Neuronal stem cell (in vitro differentiated cells): Measurements from ENCODE around the gene TRIM22.

Experiments
- DNase-seq: peaks from one replicate; pipeline ENCODE4 v3.0.0-alpha.2; 2013; ENCODE audit warnings: low spot score
- H2AFZ ChIP-seq: one replicate; pipeline ENCODE4 v1.6.1; 2013; ENCODE audit warnings: mild to moderate bottlenecking, low read length, inconsistent platforms
- H2AK5ac ChIP-seq: 2 replicates; pipeline ENCODE4 v1.6.1; 2013; ENCODE audit warnings: low read depth, mild to moderate bottlenecking, inconsistent platforms, low read length, moderate library complexity, mixed read lengths
- H2BK120ac ChIP-seq: 2 replicates; pipeline ENCODE4 v1.6.1; 2013; ENCODE audit warnings: low read depth, mild to moderate bottlenecking, inconsistent platforms, low read length, moderate library complexity, mixed read lengths
- H2BK12ac ChIP-seq: one replicate; pipeline ENCODE4 v1.6.1; 2013; ENCODE audit warnings: low read length, inconsistent platforms
- H2BK15ac ChIP-seq: 2 replicates; pipeline ENCODE4 v1.6.1; 2013; ENCODE audit warnings: mild to moderate bottlenecking, low read length, inconsistent platforms, mixed read lengths
- H2BK5ac ChIP-seq: one replicate; pipeline ENCODE4 v1.6.1; 2013; ENCODE audit warnings: inconsistent platforms, mild to moderate bottlenecking, low read length, moderate library complexity
- H3K14ac ChIP-seq: one replicate; pipeline ENCODE4 v1.6.1; 2013; ENCODE audit warnings: low read length, inconsistent platforms
- H3K18ac ChIP-seq: 2 replicates; pipeline ENCODE4 v1.6.1; 2013; ENCODE audit warnings: low read length, inconsistent platforms
- H3K23ac ChIP-seq: 2 replicates; pipeline ENCODE4 v1.6.1; 2013; ENCODE audit warnings: low read depth, mild to moderate bottlenecking, mixed read lengths, low read length, inconsistent platforms; ENCODE audit not compliant: poor library complexity
- H3K27ac ChIP-seq: replicated peaks from 3 replicates; pipeline ENCODE4 v1.5.1; 2013; ENCODE audit warnings: low read length, inconsistent platforms
- H3K27me3 ChIP-seq, 3 experiments: 2 replicates each; pipeline ENCODE4 v1.6.1; 2013; ENCODE audit warnings: low read length in 3 of 3, mild to moderate bottlenecking in 2 of 3, inconsistent platforms in 1 of 3, low read depth in 1 of 3, mixed read lengths in 1 of 3, moderate library complexity in 1 of 3; ENCODE audit not compliant: control insufficient read depth in 3 of 3, insufficient read depth in 3 of 3
- H3K36me3 ChIP-seq, 2 donors: replicated peaks in 1 of 2; 2 replicates each; pipeline ENCODE4 v1.6.1; 2013; ENCODE audit warnings: low read length in 2 of 2; ENCODE audit not compliant: control insufficient read depth in 2 of 2, insufficient read depth in 2 of 2
- H3K4ac ChIP-seq: 2 replicates; pipeline ENCODE4 v1.6.1; 2013; ENCODE audit warnings: inconsistent platforms, mild to moderate bottlenecking, low read length, moderate library complexity
- H3K4me1 ChIP-seq, 2 donors: 1 replicate in 1 of 2; 2 replicates in 1 of 2; pipeline ENCODE4 v1.6.1; 2013; ENCODE audit warnings: low read length in 2 of 2, low read depth in 1 of 2; ENCODE audit not compliant: control insufficient read depth in 2 of 2, insufficient read depth in 1 of 2
- H3K4me2 ChIP-seq: one replicate; pipeline ENCODE4 v1.6.1; 2013; ENCODE audit warnings: mild to moderate bottlenecking, low read length, inconsistent platforms; ENCODE audit not compliant: insufficient read depth, poor library complexity, severe bottlenecking
- H3K4me3 ChIP-seq, 2 donors: 2 replicates each; pipeline ENCODE4 v1.5.1; 2013; ENCODE audit warnings: low read length in 2 of 2, mild to moderate bottlenecking in 2 of 2, inconsistent platforms in 1 of 2, moderate library complexity in 1 of 2
- H3K79me1 ChIP-seq: one replicate; pipeline ENCODE4 v1.6.1; 2013; ENCODE audit warnings: low read depth, mild to moderate bottlenecking, inconsistent platforms, low read length, moderate library complexity
- H3K9ac ChIP-seq: one replicate; pipeline ENCODE4 v1.6.1; 2013; ENCODE audit warnings: mild to moderate bottlenecking, low read depth, low read length, inconsistent platforms; ENCODE audit not compliant: poor library complexity
- H3K9me3 ChIP-seq, 2 donors: replicated peaks in 1 of 2; 2 replicates each; pipeline versions ENCODE3 to v1.6.1; 2013; ENCODE audit warnings: low read length in 2 of 2, mild to moderate bottlenecking in 2 of 2, inconsistent platforms in 1 of 2, low read depth in 1 of 2, mixed read lengths in 1 of 2, moderate library complexity in 1 of 2; ENCODE audit not compliant: control insufficient read depth in 2 of 2, insufficient read depth in 1 of 2
- H4K8ac ChIP-seq: one replicate; pipeline ENCODE4 v1.6.1; 2013; ENCODE audit warnings: low read depth, mild to moderate bottlenecking, inconsistent platforms, low read length, moderate library complexity
- H4K91ac ChIP-seq: one replicate; pipeline ENCODE4 v1.6.1; 2013; ENCODE audit warnings: low read length, low read depth, mild to moderate bottlenecking, inconsistent platforms; ENCODE audit not compliant: poor library complexity
- WGBS, 2 donors: extraction: QIAGEN DNeasy Blood & Tissue Kit; methylation state at CpG; one replicate each; pipeline ENCODE4 v1.1.7; 2013; ENCODE audit warnings: missing lambda C conversion rate in 2 of 2, mixed read lengths in 1 of 2; ENCODE audit not compliant: insufficient read length in 2 of 2, insufficient replicate concordance in 1 of 2; ENCODE audit errors: extremely low coverage in 2 of 2; 5-methylcytosine and 5-hydroxymethylcytosine counted together

The TRIM22 gene

GRCh38 chr11:5722622-5723021 lies 33.0 kb downstream of the TRIM22 start:
- no CpG with 5 or more reads among the region's 2 CpGs for WGBS, 2 donors
- Histone ChIP-seq H3K27me3 (no peaks in the 10 kb centered on the region), H4K91ac (no peak overlapping the region)

DNA sequence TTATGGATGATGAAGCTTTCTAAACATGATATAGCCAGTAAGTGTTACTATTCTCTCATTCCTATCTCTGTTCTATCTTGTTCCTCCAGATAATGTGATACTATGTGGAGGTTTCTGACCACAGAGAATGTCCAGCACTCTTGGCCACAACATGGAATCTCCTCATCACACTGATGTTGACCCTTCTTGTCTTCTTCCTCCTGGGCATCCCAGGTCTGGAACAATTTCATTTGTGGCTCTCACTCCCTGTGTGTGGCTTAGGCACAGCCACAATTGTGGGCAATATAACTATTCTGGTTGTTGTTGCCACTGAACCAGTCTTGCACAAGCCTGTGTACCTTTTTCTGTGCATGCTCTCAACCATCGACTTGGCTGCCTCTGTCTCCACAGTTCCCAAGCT lies 36.8 kb downstream of the TRIM22 start:
- Histone ChIP-seq H2BK120ac (no peak overlapping the region), H3K27me3 (no peaks in the 10 kb centered on the region)

More at GRCh38 chr11:5722622-5723021, 33.0 kb downstream of the TRIM22 start:
- Histone ChIP-seq H3K9ac (no peak overlapping the region), H3K9me3 (peaks cover 0 to 2% of the 10 kb centered on the region in 2 donors), H2AFZ (no peak overlapping the region), H3K18ac (no peak overlapping the region), H3K4me3 (no peak overlapping the region), H3K27ac (no peak overlapping the region), H2BK12ac (no peak overlapping the region), H4K8ac (no peak overlapping the region), H2BK120ac (no peak overlapping the region), H3K14ac (no peak overlapping the region), H3K36me3 (no peaks in the 10 kb centered on the region), H3K4me2 (no peak overlapping the region), H2BK15ac (no peak overlapping the region), H2AK5ac (no peak overlapping the region), H2BK5ac (no peak overlapping the region), H3K79me1 (no peaks in the 10 kb centered on the region), H3K23ac (no peak overlapping the region), H3K4me1 (no peaks in the 10 kb centered on the region), H3K4ac (no peak overlapping the region)
- no peak for DNase-seq

GRCh38 chr11:5727691-5728090 lies 38.1 kb downstream of the TRIM22 start:
- Histone ChIP-seq H3K4me1 (no peaks in the 10 kb centered on the region), H3K9ac (no peak overlapping the region), H4K91ac (no peak overlapping the region), H2AFZ (no peak overlapping the region), H3K18ac (no peak overlapping the region), H2BK12ac (no peak overlapping the region), H3K9me3 (peaks cover 0 to 2% of the 10 kb centered on the region in 2 donors), H3K4me3 (no peak overlapping the region), H3K14ac (no peak overlapping the region), H3K27me3 (peaks cover 0 to 5% (median 0%) of the 10 kb centered on the region in 3 experiments), H3K23ac (no peak overlapping the region), H2BK15ac (no peak overlapping the region), H2BK5ac (no peak overlapping the region), H3K36me3 (no peaks in the 10 kb centered on the region), H3K4me2 (no peak overlapping the region), H3K27ac (no peak overlapping the region), H3K79me1 (no peaks in the 10 kb centered on the region), H4K8ac (no peak overlapping the region), H2AK5ac (no peak overlapping the region), H2BK120ac (no peak overlapping the region), H3K4ac (no peak overlapping the region)
- no CpG with 5 or more reads among the region's 1 CpG for WGBS, 2 donors
- DNase-seq = no peak

More for the DNA sequence above, 36.8 kb downstream of the TRIM22 start:
- WGBS, 2 donors = no CpG with 5 or more reads among the region's 1 CpG
- Histone ChIP-seq H3K9me3 (peaks cover 0 to 2% of the 10 kb centered on the region in 2 donors), H3K4me3 (no peak overlapping the region), H3K4me2 (no peak overlapping the region), H3K4me1 (no peaks in the 10 kb centered on the region), H2AFZ (no peak overlapping the region), H2BK15ac (no peak overlapping the region), H4K8ac (no peak overlapping the region), H3K36me3 (no peaks in the 10 kb centered on the region), H3K79me1 (no peaks in the 10 kb centered on the region), H3K9ac (no peak overlapping the region), H2AK5ac (no peak overlapping the region), H3K14ac (no peak overlapping the region), H4K91ac (no peak overlapping the region), H2BK12ac (no peak overlapping the region), H3K18ac (no peak overlapping the region), H3K27ac (no peak overlapping the region), H3K23ac (no peak overlapping the region), H3K4ac (no peak overlapping the region), H2BK5ac (no peak overlapping the region)
- no peak for DNase-seq

GRCh38 chr11:5736396-5736795 lies 46.8 kb downstream of the TRIM22 start, which contains the start of gene OR56B1:
TSS of gene OR56B1 (plus strand) at chr11:5736448. CDS start at chr11:5736517, 69 bp downstream.
- no peaks in the 10 kb centered on the region for H3K9me3 ChIP-seq
- H3K79me1 ChIP-seq = no peaks in the 10 kb centered on the region
- H3K18ac ChIP-seq = no peak within 1 kb of the TSS
- no peak within 1 kb of the TSS for H3K4me3 ChIP-seq
- H3K27me3 ChIP-seq = peaks cover 0 to 5% (median 0%) of the 10 kb centered on the region in 3 experiments
- H3K4me2 ChIP-seq = no peak within 1 kb of the TSS
- H3K4ac ChIP-seq = no peak within 1 kb of the TSS
- H4K91ac ChIP-seq = no peak within 1 kb of the TSS
- no peak within 1 kb of the TSS for H2BK12ac ChIP-seq
- no peaks in the 10 kb centered on the region for H3K36me3 ChIP-seq
- no peak within 1 kb of the TSS for H4K8ac ChIP-seq
- no peak within 1 kb of the TSS for H2AK5ac ChIP-seq
- no peak within 1 kb of the TSS for H3K9ac ChIP-seq
- H2AFZ ChIP-seq = no peak within 1 kb of the TSS
- H2BK15ac ChIP-seq = no peak within 1 kb of the TSS
- no peak within 1 kb of the TSS for H2BK120ac ChIP-seq
- H3K14ac ChIP-seq = no peak within 1 kb of the TSS
- no CpG with 5 or more reads among the region's 1 CpG for WGBS, 2 donors
- no peak within 1 kb of the TSS for H2BK5ac ChIP-seq
- no peak within 1 kb of the TSS for H3K27ac ChIP-seq
- no peak for DNase-seq
- H3K23ac ChIP-seq = no peak within 1 kb of the TSS
- H3K4me1 ChIP-seq = peaks cover 0 to 6% of the 10 kb centered on the region in 2 donors
